Measurements from ENCODE around the gene PHOSPHO1. TPM values are rescaled to one million over a fixed set of nuclear protein-coding genes. Genes with fewer than 3 reads are reported as not detected.

Gene PHOSPHO1
- total and polyA plus RNA-seq, 8 donors = 0.19 to 0.28 (median 0.22) TPM; not detected in 5

- FAIRE-seq = no peak
Observed at GRCh38 chr17:49210158-49211029, 20.2 kb downstream of the PHOSPHO1 start, which contains the start of the genes ABI3 and GNGT2. ABI3 (plus strand) TSS chr17:49210707; CDS start chr17:49210725, 18 bp downstream. GNGT2 (minus strand) TSS chr17:49210574; CDS start chr17:49207422, 3,152 bp downstream.

GRCh38 chr17:49209061-49209571 is 21.5 kb downstream of the PHOSPHO1 start:
- Histone ChIP-seq H3K9me3 (no peaks in the 10 kb centered on the region), H3K36me3 (no peaks in the 10 kb centered on the region), H3K27ac (no peak overlapping the region), H3K4me1 (no peaks in the 10 kb centered on the region), H3K4me3 (no peak overlapping the region), H3K27me3 (no peaks in the 10 kb centered on the region)
- FAIRE-seq (no peak), DNase-seq (no peak), ATAC-seq (no peak)
- TF ChIP-seq CTCF (IDR thresholded peaks at IDR 0.05) = no peak
- intact Hi-C loops (cut with DNase I) = no loop called here
- WGBS, 2 donors = 72 to 82% methylated on average over 10 of the region's 10 CpGs

More at GRCh38 chr17:49210158-49211029, 20.2 kb downstream of the PHOSPHO1 start, which contains the start of the genes ABI3 and GNGT2:
- Histone ChIP-seq H3K27me3 (no peaks in the 10 kb centered on the region), H3K4me1 (peaks cover 0 to 2% (median 0%) of the 10 kb centered on the region in 3 donors), H3K9me3 (no peaks in the 10 kb centered on the region), H3K27ac (peak within 1 kb of the TSS in 2 of 4 donors; percentile 12 to 34), H3K4me3 (peak within 1 kb of the TSS in 1 of 4 donors; percentile 32), H3K36me3 (no peaks in the 10 kb centered on the region)
- DNase-seq (no peak), ATAC-seq (peak in 3 of 4 donors; percentile 31 to 69 (median 42))
- no peak for TF ChIP-seq CTCF (IDR thresholded peaks at IDR 0.05)
- intact Hi-C loops (cut with DNase I) = no loop called here
- 38 to 53% methylated on average over 22 of the region's 22 CpGs for WGBS, 2 donors

GRCh38 chr17:49204516-49204915 is 26.1 kb downstream of the PHOSPHO1 start:
- no peak for ATAC-seq
- 92 to 98% methylated on average over 2 of the region's 2 CpGs for WGBS, 2 donors

GRCh38 chr17:49203796-49204195 is 26.8 kb downstream of the PHOSPHO1 start:
- Histone ChIP-seq H3K9me3 (no peaks in the 10 kb centered on the region), H3K4me3 (no peak overlapping the region), H3K27ac (no peak overlapping the region), H3K27me3 (no peaks in the 10 kb centered on the region), H3K4me1 (no peaks in the 10 kb centered on the region), H3K36me3 (no peaks in the 10 kb centered on the region)
- WGBS, 2 donors = 56 to 67% methylated on average over 2 of the region's 2 CpGs
- intact Hi-C loops (cut with DNase I) = no loop called here
- no peak for ATAC-seq
- FAIRE-seq = no peak
- DNase-seq = no peak
- no peak for TF ChIP-seq CTCF (IDR thresholded peaks at IDR 0.05)

More at GRCh38 chr17:49204516-49204915, 26.1 kb downstream of the PHOSPHO1 start:
- no peak for TF ChIP-seq CTCF (IDR thresholded peaks at IDR 0.05)
- no peak for FAIRE-seq
- H3K27me3 ChIP-seq = no peaks in the 10 kb centered on the region
- no peak for DNase-seq
- intact Hi-C loops (cut with DNase I) = no loop called here
- no peak overlapping the region for H3K27ac ChIP-seq
- no peaks in the 10 kb centered on the region for H3K9me3 ChIP-seq
- H3K36me3 ChIP-seq = no peaks in the 10 kb centered on the region
- H3K4me3 ChIP-seq = no peak overlapping the region
- H3K4me1 ChIP-seq = no peaks in the 10 kb centered on the region

All from pancreas (tissue), 10 donors.